ENCODE results near the gene SH3PXD2A. TPM values are rescaled to one million over a fixed set of nuclear protein-coding genes. Genes with fewer than 3 reads are reported as not detected.
A peak's percentile ranks its signal among the peaks of the same experiment; 100 is the strongest.

The SH3PXD2A gene
- total and polyA plus RNA-seq, 7 donors, result 19.0 to 58.2 (median 24.5) TPM

DNA sequence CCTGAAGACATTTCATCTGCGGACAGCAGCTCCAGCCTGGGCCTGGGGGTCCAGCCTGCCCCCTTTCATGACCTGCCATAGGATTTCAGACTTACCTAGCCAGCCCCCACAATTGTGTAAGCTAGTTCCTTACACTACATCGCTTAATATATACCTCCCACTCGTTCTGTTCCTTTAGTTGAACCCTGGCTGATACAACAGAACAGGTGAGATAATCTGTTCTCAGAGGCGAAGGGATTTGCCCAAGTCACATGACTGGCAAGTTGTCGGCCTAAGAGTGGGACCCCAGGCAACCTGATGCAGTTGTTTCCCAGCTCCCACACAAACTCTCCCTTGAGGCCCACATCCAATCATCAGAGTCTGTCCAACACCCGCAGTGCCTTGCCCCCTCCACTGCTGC is 168.2 kb downstream of the SH3PXD2A start:
- peaks cover 0 to 16% (median 4%) of the 10 kb centered on the region in 4 donors for H3K4me1 ChIP-seq
- H3K9me3 ChIP-seq, result no peaks in the 10 kb centered on the region
- TF ChIP-seq EP300 (IDR thresholded peaks at IDR 0.05), result no peak
- no peak for TF ChIP-seq POLR2AphosphoS5 (IDR thresholded peaks at IDR 0.05)
- TF ChIP-seq POLR2A (IDR thresholded peaks at IDR 0.05), result no peak
- TF ChIP-seq, protein P1, sequence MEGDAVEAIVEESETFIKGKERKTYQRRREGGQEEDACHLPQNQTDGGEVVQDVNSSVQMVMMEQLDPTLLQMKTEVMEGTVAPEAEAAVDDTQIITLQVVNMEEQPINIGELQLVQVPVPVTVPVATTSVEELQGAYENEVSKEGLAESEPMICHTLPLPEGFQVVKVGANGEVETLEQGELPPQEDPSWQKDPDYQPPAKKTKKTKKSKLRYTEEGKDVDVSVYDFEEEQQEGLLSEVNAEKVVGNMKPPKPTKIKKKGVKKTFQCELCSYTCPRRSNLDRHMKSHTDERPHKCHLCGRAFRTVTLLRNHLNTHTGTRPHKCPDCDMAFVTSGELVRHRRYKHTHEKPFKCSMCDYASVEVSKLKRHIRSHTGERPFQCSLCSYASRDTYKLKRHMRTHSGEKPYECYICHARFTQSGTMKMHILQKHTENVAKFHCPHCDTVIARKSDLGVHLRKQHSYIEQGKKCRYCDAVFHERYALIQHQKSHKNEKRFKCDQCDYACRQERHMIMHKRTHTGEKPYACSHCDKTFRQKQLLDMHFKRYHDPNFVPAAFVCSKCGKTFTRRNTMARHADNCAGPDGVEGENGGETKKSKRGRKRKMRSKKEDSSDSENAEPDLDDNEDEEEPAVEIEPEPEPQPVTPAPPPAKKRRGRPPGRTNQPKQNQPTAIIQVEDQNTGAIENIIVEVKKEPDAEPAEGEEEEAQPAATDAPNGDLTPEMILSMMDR (IDR thresholded peaks at IDR 0.05), result no peak
- no peak overlapping the region for H3K4me3 ChIP-seq
- DNase-seq, result no peak
- WGBS, 2 donors, result 89 to 93% methylated on average over 6 of the region's 6 CpGs
- H3K27me3 ChIP-seq, result peaks cover 0 to 3% (median 0%) of the 10 kb centered on the region in 3 donors
- H3K36me3 ChIP-seq, result no peaks in the 10 kb centered on the region
- H3K27ac ChIP-seq, result no peak overlapping the region
- intact Hi-C loops (cut with DNase I), result no loop called here

DNA sequence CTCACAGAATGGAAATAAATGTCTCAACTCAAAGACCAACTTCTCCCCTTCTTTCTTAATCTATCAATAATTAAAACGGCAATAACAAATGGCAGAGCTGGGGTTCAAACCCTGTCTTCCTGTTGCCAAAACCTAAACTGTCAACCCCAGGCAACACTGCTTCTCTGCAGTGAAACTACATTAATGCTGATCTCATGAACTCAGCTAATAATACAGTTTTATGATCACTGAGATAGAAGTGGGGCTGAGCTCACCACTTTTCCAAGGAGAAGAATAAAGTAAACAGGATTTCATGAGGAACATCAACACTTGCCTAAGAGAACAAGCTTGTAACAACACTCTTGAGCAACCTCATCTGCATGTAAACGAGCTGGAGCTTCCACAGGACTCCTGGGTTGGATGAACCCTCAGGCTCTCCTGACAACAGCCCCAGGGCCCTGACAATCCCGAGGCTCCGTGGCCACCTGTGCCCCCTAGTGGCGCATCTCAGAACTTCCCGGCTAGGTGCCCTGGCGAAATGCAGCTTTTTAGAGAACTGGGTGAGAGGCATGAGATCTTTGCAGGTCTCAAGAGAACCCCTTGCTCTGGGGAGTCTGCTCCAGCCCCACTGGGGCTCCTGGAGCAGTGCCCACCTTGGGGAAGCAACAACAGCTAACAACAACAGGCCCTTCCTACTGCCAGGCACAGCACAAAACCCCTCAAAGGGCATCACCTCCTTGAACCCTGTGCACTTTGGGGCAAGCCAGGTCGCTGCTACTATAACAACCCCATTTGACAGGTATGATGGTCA is 169.3 kb downstream of the SH3PXD2A start:
- Histone ChIP-seq H3K27ac (peak overlapping the region; percentile 8 to 63 (median 35)), H3K4me3 (no peak overlapping the region), H3K9me3 (no peaks in the 10 kb centered on the region), H3K4me1 (peaks cover 0 to 14% (median 3%) of the 10 kb centered on the region in 4 donors), H3K27me3 (no peaks in the 10 kb centered on the region), H3K36me3 (no peaks in the 10 kb centered on the region)
- TF ChIP-seq POLR2A (IDR thresholded peaks at IDR 0.05) (no peak), POLR2AphosphoS5 (IDR thresholded peaks at IDR 0.05) (peak in 3 of 4 donors; percentile 15 to 37 (median 17)), EP300 (IDR thresholded peaks at IDR 0.05) (no peak)
- TF ChIP-seq, protein P1 (IDR thresholded peaks at IDR 0.05), result peak; percentile 95 to 99 (median 96)
- DNase-seq, result peak; percentile 94
- intact Hi-C loops (cut with DNase I), result loop anchor here (1.0 kb wide), 2 partner anchors 48 to 88 kb away; no protein-coding TSS in a partner anchor
- WGBS, 2 donors, result 14 to 22% methylated on average over 8 of the region's 8 CpGs

- H3K4me1 ChIP-seq, result peaks cover 0 to 20% (median 6%) of the 10 kb centered on the region in 4 donors
- H3K9me3 ChIP-seq, result no peaks in the 10 kb centered on the region
- TF ChIP-seq EP300 (IDR thresholded peaks at IDR 0.05) (no peak), POLR2A (IDR thresholded peaks at IDR 0.05) (no peak), POLR2AphosphoS5 (IDR thresholded peaks at IDR 0.05) (no peak)
- TF ChIP-seq, protein P1 (IDR thresholded peaks at IDR 0.05), result no peak
- no peak overlapping the region for H3K4me3 ChIP-seq
- no peaks in the 10 kb centered on the region for H3K27me3 ChIP-seq
- H3K27ac ChIP-seq, result no peak overlapping the region
- intact Hi-C loops (cut with DNase I), result no loop called here
- H3K36me3 ChIP-seq, result no peaks in the 10 kb centered on the region
- 89 to 91% methylated on average over 4 of the region's 4 CpGs for WGBS, 2 donors
- no peak for DNase-seq
Observed at GRCh38 chr10:103683851-103684250, 171.5 kb downstream of the SH3PXD2A start.

DNA sequence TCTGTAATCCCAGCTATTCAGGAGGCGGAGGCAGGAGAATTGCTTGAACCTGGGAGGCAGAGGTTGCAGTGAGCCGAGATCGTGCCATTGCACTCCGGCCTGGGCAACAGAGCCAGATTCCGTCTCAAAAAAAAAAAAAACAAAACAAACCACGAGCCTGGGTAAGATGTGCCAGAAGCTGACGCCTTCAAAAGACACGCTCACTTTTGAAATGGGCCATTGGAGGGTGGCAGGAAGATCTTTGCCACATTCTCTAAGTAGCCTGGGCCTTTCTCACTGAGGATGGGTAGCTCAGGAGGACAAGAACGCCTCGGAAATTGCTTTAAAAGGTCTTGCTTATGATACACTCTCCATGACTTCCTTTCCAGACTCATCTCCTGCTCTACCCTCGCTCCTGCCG is 172.7 kb downstream of the SH3PXD2A start:
- TF ChIP-seq, protein P1 (IDR thresholded peaks at IDR 0.05), result no peak
- no peak for TF ChIP-seq POLR2AphosphoS5 (IDR thresholded peaks at IDR 0.05)
- TF ChIP-seq EP300 (IDR thresholded peaks at IDR 0.05), result no peak
- no peak for TF ChIP-seq POLR2A (IDR thresholded peaks at IDR 0.05)
- Histone ChIP-seq H3K4me1 (peaks cover 0 to 32% (median 18%) of the 10 kb centered on the region in 4 donors), H3K9me3 (no peaks in the 10 kb centered on the region), H3K4me3 (no peak overlapping the region), H3K27me3 (no peaks in the 10 kb centered on the region), H3K27ac (peak overlapping the region in 2 of 4 donors; percentile 8 to 29), H3K36me3 (no peaks in the 10 kb centered on the region)
- 88 to 90% methylated on average over 12 of the region's 12 CpGs for WGBS, 2 donors
- no peak for DNase-seq
- intact Hi-C loops (cut with DNase I), result no loop called here

Measured in sigmoid colon (tissue), 7 donors.